Mesodermal cell (in vitro differentiated cells): ENCODE measurements around the gene MCCC1.
"Not testable (repeated sequence)": the region's sequence is repeated elsewhere in the genome, so short reads cannot be mapped to it uniquely, and the experiment has no call there.

ENCODE experiments used
- H3K27ac ChIP-seq: 2 replicates; pipeline ENCODE4 v1.7.0; 2013; ENCODE audit warnings: mild to moderate bottlenecking, low read depth, low read length, moderate library complexity; ENCODE audit not compliant: severe bottlenecking
- H3K36me3 ChIP-seq: 2 replicates; pipeline ENCODE4 v1.7.1; 2013; ENCODE audit warnings: mild to moderate bottlenecking, low read length, moderate library complexity; ENCODE audit not compliant: control insufficient read depth, insufficient read depth
- H3K4me1 ChIP-seq: one replicate; pipeline ENCODE4 v1.7.1; 2013; ENCODE audit warnings: mild to moderate bottlenecking, low read length; ENCODE audit not compliant: insufficient read depth, control insufficient read depth, poor library complexity, severe bottlenecking
- H3K4me3 ChIP-seq: 2 replicates; pipeline ENCODE4 v1.7.0; 2013; ENCODE audit warnings: low read length, control low read depth, mild to moderate bottlenecking; ENCODE audit not compliant: insufficient read depth, poor library complexity, severe bottlenecking; ENCODE audit errors: extremely low read depth
- H3K9me3 ChIP-seq: 2 replicates; pipeline ENCODE4 v1.7.1; 2013; ENCODE audit warnings: mild to moderate bottlenecking, low read length, moderate library complexity; ENCODE audit not compliant: control insufficient read depth
- WGBS, 2 experiments: methylation state at CpG; one replicate each; pipeline ENCODE4 v1.1.5; 2013; ENCODE audit warnings: missing lambda C conversion rate in 2 of 2; ENCODE audit not compliant: insufficient coverage in 2 of 2; 5-methylcytosine and 5-hydroxymethylcytosine counted together

MCCC1 gene

DNA sequence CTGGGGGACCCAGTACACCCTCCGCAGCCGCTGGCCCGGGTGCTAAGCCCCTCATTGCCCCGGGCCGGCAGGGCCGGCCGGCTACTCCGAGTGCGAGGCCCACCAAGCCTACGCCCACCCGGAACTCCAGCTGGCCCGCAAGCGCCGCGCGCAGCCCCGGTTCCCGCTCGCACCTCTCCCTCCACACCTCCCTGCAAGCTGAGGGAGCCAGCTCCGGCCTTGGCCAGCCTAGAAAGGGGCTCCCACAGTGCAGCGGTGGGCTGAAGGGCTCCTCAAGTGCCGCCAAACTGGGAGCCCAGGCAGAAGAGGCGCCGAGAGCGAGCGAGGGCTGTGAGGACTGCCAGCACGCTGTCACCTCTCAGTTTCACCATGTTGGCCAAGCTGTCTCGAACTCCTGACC, 4.7 kb upstream of the MCCC1 start:
- not testable (repeated sequence) for H3K4me3 ChIP-seq, H3K9me3 ChIP-seq, H3K4me1 ChIP-seq, H3K27ac ChIP-seq, H3K36me3 ChIP-seq
- WGBS, 2 experiments: 96 to 99% methylated on average over 17 to 25 of the region's 28 CpGs

DNA sequence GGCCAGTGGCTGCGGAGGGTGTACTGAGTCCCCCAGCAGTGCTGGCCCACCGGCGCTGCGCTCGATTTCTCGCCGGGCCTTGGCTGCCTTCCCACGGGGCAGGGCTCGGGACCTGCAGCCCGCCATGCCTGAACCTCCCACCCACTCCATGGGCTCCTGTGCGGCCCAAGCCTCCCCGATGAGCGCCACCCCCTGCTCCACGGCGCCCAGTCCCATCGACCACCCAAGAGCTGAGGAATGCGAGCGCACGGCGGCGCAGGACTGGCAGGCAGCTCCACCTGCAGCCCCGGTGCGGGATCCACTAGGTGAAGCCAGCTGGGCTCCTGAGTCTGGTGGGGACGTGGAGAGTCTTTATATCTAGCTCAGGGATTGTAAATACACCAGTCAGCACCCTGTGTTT, 1.7 kb upstream of the MCCC1 start:
- H3K27ac ChIP-seq, H3K4me1 ChIP-seq, H3K36me3 ChIP-seq, H3K4me3 ChIP-seq, H3K9me3 ChIP-seq: not testable (repeated sequence)
- 95% methylated on average over 11 of the region's 24 CpGs; no CpG with 5 or more reads in 1 of the 2 experiments for WGBS, 2 experiments

DNA sequence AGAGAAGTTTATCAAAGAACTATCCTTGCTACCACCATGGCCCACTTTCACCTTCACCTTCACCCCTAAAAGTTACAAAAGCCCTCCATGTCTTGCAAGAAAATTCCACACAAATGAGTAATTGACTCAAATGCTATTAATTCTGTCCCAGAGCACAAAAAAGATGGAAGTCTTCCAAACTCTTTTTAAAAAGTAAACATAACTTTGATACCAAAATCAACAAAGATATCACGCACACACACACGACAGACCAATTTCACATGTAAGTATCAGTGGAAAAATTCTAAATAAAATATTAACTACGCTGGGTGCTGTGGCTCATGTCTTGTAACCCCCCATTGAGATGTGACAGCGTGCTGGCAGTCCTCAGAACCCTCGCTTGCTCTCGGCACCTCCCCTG, 1.1 kb upstream of the MCCC1 start:
- no peak overlapping the region for H3K4me3 ChIP-seq
- H3K9me3 ChIP-seq: no peaks in the 10 kb centered on the region
- H3K36me3 ChIP-seq: no peaks in the 10 kb centered on the region
- H3K4me1 ChIP-seq: no peaks in the 10 kb centered on the region
- WGBS, 2 experiments: 100% methylated on average over 3 of the region's 6 CpGs; no CpG with 5 or more reads in 1 of the 2 experiments
- H3K27ac ChIP-seq: no peak overlapping the region

DNA sequence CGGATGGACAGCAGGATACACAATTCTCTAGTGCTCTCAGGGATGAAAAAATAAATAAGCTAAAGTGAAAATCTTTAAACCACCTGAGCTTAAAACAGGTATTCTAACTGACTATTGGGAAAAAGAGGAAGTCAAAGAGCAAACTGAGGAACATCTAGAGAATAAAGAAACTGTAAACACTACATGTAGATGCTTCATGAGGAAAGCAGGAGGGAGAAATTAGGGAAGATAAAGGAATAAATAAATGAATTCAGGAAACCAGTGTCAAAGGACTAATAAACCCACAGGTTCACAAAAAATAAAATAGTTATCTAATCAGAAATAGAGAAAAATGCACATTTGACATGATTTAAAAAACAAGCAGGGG, 525 bp upstream of the MCCC1 start:
- H3K4me3 ChIP-seq: peak overlapping the region; percentile 56
- WGBS, 2 experiments: no CpG with 5 or more reads among the region's 1 CpG
- no peaks in the 10 kb centered on the region for H3K4me1 ChIP-seq
- H3K27ac ChIP-seq: no peak overlapping the region
- no peaks in the 10 kb centered on the region for H3K9me3 ChIP-seq
- H3K36me3 ChIP-seq: no peaks in the 10 kb centered on the region

DNA sequence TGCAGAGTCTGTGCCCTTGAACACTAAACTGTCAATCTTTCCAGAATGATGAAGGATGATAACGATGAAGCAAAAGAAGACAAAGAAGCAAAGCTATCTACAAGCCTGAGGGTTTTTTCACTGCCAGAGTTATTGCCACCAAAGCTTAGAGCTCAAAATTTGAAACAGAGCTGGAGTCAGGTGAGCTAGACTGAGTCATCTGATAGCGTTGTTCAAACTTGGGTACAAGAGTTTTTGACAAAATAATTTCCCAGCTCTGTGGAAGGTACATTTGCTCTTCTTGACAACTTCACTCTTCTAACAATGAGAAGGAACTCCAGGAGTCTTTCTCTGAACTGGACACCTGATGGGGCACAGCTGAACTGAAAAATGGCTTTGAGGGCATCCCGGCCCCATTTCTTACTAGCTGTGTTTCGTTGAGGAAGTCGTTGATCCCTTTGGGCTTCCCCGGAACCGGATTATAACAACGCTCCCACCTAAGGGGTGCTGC, 715 bp downstream of the MCCC1 start:
- H3K4me1 ChIP-seq: no peaks in the 10 kb centered on the region
- WGBS, 2 experiments: 45 to 65% methylated on average over 8 of the region's 8 CpGs
- no peaks in the 10 kb centered on the region for H3K9me3 ChIP-seq
- H3K27ac ChIP-seq: no peak overlapping the region
- H3K36me3 ChIP-seq: no peaks in the 10 kb centered on the region
- peak overlapping the region; percentile 56 for H3K4me3 ChIP-seq

DNA sequence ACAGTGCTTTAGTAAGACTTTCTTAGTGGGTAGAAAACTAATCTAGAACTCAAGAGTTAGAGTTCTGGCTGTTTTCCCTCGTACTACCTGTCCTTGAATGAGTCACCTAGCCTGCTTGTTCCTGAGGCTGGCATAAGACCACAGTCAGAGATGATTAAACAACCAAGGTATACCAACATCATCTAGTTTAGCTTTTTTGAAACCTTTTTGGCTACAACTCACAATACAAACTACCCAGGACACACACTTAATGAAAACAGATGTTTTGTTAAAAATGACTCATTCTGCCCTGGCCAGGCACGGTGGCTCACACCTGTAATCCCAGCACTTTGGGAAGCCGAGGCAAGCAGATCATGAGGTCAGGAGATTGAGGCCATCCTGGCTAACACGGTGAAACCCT, 4.6 kb downstream of the MCCC1 start:
- no peaks in the 10 kb centered on the region for H3K36me3 ChIP-seq
- H3K4me3 ChIP-seq: no peak overlapping the region
- no peaks in the 10 kb centered on the region for H3K9me3 ChIP-seq
- WGBS, 2 experiments: 87 to 89% methylated on average over 4 of the region's 4 CpGs
- no peaks in the 10 kb centered on the region for H3K4me1 ChIP-seq
- no peak overlapping the region for H3K27ac ChIP-seq

DNA sequence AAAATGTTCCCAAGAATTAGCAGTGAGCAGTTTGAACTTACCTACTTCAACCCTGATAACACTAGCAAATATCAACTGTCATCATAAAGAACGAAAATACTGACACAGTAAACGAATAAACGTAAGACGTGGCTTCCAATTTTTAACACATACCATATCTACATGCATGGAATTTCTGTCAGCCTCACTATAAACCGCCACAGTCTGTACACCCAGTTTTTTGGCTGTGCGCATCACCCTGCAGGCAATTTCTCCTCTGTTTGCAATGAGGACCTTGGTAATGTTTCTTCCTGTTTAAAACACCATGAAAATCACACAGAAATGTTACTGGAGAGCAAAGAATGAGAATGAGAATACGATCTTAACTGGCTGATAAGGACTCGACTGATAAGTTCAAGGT, 7.0 kb downstream of the MCCC1 start:
- Histone ChIP-seq H3K27ac (no peak overlapping the region), H3K9me3 (no peaks in the 10 kb centered on the region), H3K4me3 (no peak overlapping the region), H3K4me1 (no peaks in the 10 kb centered on the region), H3K36me3 (no peaks in the 10 kb centered on the region)
- WGBS, 2 experiments: 97% methylated on average over 6 to 7 of the region's 8 CpGs

DNA sequence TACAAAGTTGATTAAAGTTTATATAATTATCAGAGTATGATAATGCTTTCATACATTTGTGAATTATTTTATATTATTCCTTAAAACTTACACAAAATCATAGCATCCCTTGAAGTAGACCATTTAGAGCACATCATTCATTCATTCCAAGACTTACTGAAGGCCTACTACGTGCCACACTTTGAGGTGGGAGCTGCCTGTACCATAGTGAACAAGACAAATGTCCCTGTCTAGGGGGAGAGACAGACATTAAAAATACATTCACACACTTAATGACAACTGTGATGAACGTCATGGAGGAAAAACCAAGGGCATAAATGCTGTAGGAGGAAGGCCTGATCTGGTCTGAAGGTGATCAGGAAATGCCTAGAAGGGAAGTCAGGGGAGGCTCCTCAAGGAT, 12.1 kb downstream of the MCCC1 start:
- H3K9me3 ChIP-seq: no peaks in the 10 kb centered on the region
- WGBS, 2 experiments: 100% methylated on average over 1 of the region's 2 CpGs; no CpG with 5 or more reads in 1 of the 2 experiments
- H3K4me3 ChIP-seq: no peak overlapping the region
- H3K4me1 ChIP-seq: no peaks in the 10 kb centered on the region
- no peak overlapping the region for H3K27ac ChIP-seq
- no peaks in the 10 kb centered on the region for H3K36me3 ChIP-seq

DNA sequence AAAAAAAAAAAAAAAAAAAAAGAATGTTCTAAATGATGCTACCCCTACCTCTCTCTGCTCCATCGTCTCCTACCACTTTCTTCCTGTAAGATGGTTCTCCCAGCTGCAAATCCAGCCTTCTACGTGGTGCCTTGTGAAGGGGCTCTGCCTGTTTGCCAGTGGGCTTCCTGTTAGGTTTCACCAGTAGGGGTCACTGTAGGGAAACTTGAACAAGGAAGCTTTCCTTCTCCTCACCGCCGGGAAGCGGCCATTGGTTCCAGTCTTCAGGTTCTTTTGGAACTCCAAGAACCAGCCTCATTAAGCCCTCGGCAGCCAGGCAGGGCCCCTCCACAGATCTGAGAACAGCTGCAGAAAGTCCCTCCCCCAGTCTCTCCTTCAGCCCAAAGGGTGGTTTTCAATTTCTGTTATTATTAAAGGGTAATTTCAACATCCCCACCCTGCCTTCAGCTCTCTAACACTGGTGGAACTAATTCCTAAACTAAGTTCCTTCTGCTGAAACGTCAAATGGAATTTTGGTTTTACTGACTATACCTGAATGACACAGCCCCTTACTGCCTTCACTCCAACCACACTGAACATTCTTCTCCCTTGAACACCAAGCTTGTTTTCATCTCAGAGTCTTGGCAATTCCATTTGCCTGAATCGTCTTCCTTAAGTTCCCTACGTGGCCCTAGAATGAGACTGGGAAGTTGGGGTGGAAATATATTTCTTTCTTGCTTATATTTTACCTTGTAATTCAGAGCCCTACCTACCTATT, 13.5 kb downstream of the MCCC1 start:
- 67 to 77% methylated on average over 1 to 5 of the region's 9 CpGs for WGBS, 2 experiments
- Histone ChIP-seq H3K4me1 (no peaks in the 10 kb centered on the region), H3K36me3 (no peaks in the 10 kb centered on the region), H3K4me3 (no peak overlapping the region), H3K9me3 (no peaks in the 10 kb centered on the region), H3K27ac (no peak overlapping the region)

DNA sequence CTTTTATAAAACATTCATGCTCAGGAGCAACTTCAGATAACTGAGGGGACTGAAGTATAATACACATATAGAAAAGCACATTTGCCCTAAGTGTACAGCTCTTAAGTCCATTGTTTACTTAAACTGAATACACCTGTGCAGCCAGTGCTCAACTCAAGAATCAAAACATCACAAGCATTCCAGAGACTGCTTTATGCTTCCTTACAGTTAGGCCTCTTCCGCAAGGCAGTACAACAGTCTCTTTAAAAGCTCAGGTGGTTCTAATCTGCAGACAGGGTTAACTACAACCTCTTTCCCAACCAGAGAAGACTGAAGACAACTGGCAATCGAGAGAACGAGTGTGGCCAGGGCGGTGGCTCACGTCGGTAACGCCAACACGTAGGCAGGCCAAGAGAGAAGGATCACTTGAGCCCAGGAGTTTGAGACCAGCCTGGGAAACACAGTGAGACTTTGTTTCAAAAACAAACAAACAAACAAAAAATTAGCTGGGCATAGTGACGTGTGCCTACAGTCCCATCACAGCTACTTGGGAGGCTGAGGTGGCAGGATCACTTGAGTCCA, 16.9 kb downstream of the MCCC1 start:
- Histone ChIP-seq H3K27ac (no peak overlapping the region), H3K4me1 (no peaks in the 10 kb centered on the region), H3K9me3 (peaks cover 12% of the 10 kb centered on the region), H3K36me3 (no peaks in the 10 kb centered on the region), H3K4me3 (no peak overlapping the region)
- 89 to 98% methylated on average over 9 of the region's 9 CpGs for WGBS, 2 experiments

DNA sequence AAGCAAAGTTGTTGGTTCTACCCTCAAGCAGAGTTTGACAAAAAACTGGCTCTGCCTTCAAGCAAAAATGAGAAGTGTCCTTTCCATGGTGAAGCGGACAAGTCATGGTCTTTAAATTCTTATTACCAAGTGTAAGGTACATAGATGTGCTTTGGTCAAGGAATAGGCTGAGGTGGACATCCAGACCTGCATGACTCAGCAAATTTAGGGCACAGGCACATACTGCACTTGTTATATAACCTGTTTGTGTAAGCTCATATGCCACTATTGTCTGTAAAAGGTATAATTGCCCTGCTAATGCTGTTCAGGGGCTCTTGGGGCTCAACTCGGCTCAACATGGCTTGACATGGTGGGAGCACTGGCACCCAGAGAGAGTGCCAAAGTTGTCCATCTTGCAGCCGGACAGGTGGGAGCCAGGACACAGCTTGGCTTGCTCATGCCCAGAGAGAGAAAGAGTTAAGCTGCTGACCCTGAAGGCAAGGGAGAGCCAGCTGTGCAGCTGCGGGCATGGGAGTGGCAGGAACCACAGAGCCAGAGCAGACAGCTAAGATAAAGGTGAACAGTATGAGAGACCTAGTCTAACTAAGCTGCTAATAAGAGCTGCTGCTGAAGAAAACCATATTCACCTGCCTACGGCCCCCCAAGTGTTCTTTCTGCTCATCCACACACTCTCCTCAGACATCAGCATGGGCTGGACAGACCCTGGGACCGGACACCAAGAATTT, 17.7 kb downstream of the MCCC1 start:
- H3K27ac ChIP-seq: no peak overlapping the region
- 97% methylated on average over 5 of the region's 6 CpGs for WGBS, 2 experiments
- no peaks in the 10 kb centered on the region for H3K4me1 ChIP-seq
- H3K36me3 ChIP-seq: no peaks in the 10 kb centered on the region
- no peak overlapping the region for H3K4me3 ChIP-seq
- H3K9me3 ChIP-seq: peaks cover 12% of the 10 kb centered on the region
